Activated naive CD4-positive, alpha-beta T cell treated with anti-CD3 and anti-CD28 coated beads, Interleukin-2, amount 50 U/mL, for 24 hours (primary cell): ENCODE data around the gene MYH7.
A peak's percentile ranks its signal among the peaks of the same experiment; 100 is the strongest.

ENCODE experiments used
- H3K27ac Mint-ChIP-seq: one replicate; pipeline ENCODE4 v1.8.0; 2021; ENCODE audit warnings: mild to moderate bottlenecking, mixed read lengths
- H3K27me3 Mint-ChIP-seq: one replicate; pipeline ENCODE4 v1.8.0; 2021; ENCODE audit warnings: mixed read lengths
- H3K36me3 Mint-ChIP-seq: one replicate; pipeline ENCODE4 v1.8.0; 2021; ENCODE audit warnings: mixed read lengths
- H3K4me1 Mint-ChIP-seq: one replicate; pipeline ENCODE4 v1.8.0; 2021; ENCODE audit warnings: mixed read lengths
- H3K4me3 Mint-ChIP-seq: one replicate; pipeline ENCODE4 v1.8.0; 2021; ENCODE audit warnings: mild to moderate bottlenecking, mixed read lengths
- H3K9me3 Mint-ChIP-seq: one replicate; pipeline ENCODE4 v1.8.0; 2021; ENCODE audit warnings: mixed read lengths

MYH7 gene

GRCh38 chr14:23435543-23436326, at the start of gene MYH7:
TSS of gene MYH7 (minus strand) at chr14:23435660. CDS start at chr14:23433732, 1,928 bp downstream.
- Mint-ChIP-seq H3K4me3 (no peak within 1 kb of the TSS), H3K27me3 (peaks cover 2% of the 10 kb centered on the region), H3K4me1 (no peaks in the 10 kb centered on the region), H3K36me3 (no peaks in the 10 kb centered on the region), H3K9me3 (no peaks in the 10 kb centered on the region), H3K27ac (no peak within 1 kb of the TSS)

GRCh38 chr14:23483236-23483854, 47.9 kb upstream of the MYH7 start:
- no peak overlapping the region for H3K4me3 Mint-ChIP-seq
- peaks cover 14% of the 10 kb centered on the region for H3K36me3 Mint-ChIP-seq
- no peaks in the 10 kb centered on the region for H3K9me3 Mint-ChIP-seq
- no peaks in the 10 kb centered on the region for H3K27me3 Mint-ChIP-seq
- H3K27ac Mint-ChIP-seq = no peak overlapping the region
- peaks cover 2% of the 10 kb centered on the region for H3K4me1 Mint-ChIP-seq

GRCh38 chr14:23482823-23483148, 47.3 kb upstream of the MYH7 start:
- H3K4me1 Mint-ChIP-seq = peaks cover 8% of the 10 kb centered on the region
- H3K9me3 Mint-ChIP-seq = no peaks in the 10 kb centered on the region
- H3K36me3 Mint-ChIP-seq = peaks cover 16% of the 10 kb centered on the region
- H3K4me3 Mint-ChIP-seq = no peak overlapping the region
- no peak overlapping the region for H3K27ac Mint-ChIP-seq
- H3K27me3 Mint-ChIP-seq = no peaks in the 10 kb centered on the region

GRCh38 chr14:23481979-23482822, 46.7 kb upstream of the MYH7 start:
- no peaks in the 10 kb centered on the region for H3K9me3 Mint-ChIP-seq
- no peaks in the 10 kb centered on the region for H3K27me3 Mint-ChIP-seq
- peaks cover 17% of the 10 kb centered on the region for H3K36me3 Mint-ChIP-seq
- peaks cover 12% of the 10 kb centered on the region for H3K4me1 Mint-ChIP-seq
- H3K27ac Mint-ChIP-seq = peak overlapping the region; percentile 57
- no peak overlapping the region for H3K4me3 Mint-ChIP-seq

- no peak overlapping the region for H3K4me3 Mint-ChIP-seq
- H3K36me3 Mint-ChIP-seq = peaks cover 17% of the 10 kb centered on the region
- H3K4me1 Mint-ChIP-seq = peaks cover 15% of the 10 kb centered on the region
- H3K27ac Mint-ChIP-seq = peak overlapping the region; percentile 57
- no peaks in the 10 kb centered on the region for H3K27me3 Mint-ChIP-seq
- no peaks in the 10 kb centered on the region for H3K9me3 Mint-ChIP-seq
Observed at GRCh38 chr14:23481362-23481970, 46.0 kb upstream of the MYH7 start.

- H3K27ac Mint-ChIP-seq = no peak overlapping the region
- H3K9me3 Mint-ChIP-seq = no peaks in the 10 kb centered on the region
- peaks cover 24% of the 10 kb centered on the region for H3K36me3 Mint-ChIP-seq
Observed at GRCh38 chr14:23478109-23478759, 42.8 kb upstream of the MYH7 start.

GRCh38 chr14:23470947-23471346, 35.5 kb upstream of the MYH7 start:
- H3K4me1 Mint-ChIP-seq = peaks cover 12% of the 10 kb centered on the region
- H3K27me3 Mint-ChIP-seq = no peaks in the 10 kb centered on the region
- peak overlapping the region; percentile 61 for H3K27ac Mint-ChIP-seq
- peaks cover 9% of the 10 kb centered on the region for H3K36me3 Mint-ChIP-seq
- no peaks in the 10 kb centered on the region for H3K9me3 Mint-ChIP-seq
- H3K4me3 Mint-ChIP-seq = no peak overlapping the region

More at GRCh38 chr14:23478109-23478759, 42.8 kb upstream of the MYH7 start:
- Mint-ChIP-seq H3K4me3 (no peak overlapping the region), H3K4me1 (peaks cover 15% of the 10 kb centered on the region), H3K27me3 (no peaks in the 10 kb centered on the region)

- H3K4me3 Mint-ChIP-seq = no peak overlapping the region
- H3K4me1 Mint-ChIP-seq = peaks cover 12% of the 10 kb centered on the region
- H3K36me3 Mint-ChIP-seq = peaks cover 7% of the 10 kb centered on the region
- peak overlapping the region; percentile 23 for H3K27ac Mint-ChIP-seq
- H3K27me3 Mint-ChIP-seq = no peaks in the 10 kb centered on the region
- H3K9me3 Mint-ChIP-seq = no peaks in the 10 kb centered on the region
Observed at GRCh38 chr14:23469906-23470403, 34.5 kb upstream of the MYH7 start.

GRCh38 chr14:23469127-23469905, 33.9 kb upstream of the MYH7 start, which contains the start of gene NGDN:
TSS of gene NGDN (plus strand) at chr14:23469703. CDS start at chr14:23469716, 13 bp downstream.
- H3K4me3 Mint-ChIP-seq = no peak within 1 kb of the TSS
- peaks cover 6% of the 10 kb centered on the region for H3K36me3 Mint-ChIP-seq
- no peaks in the 10 kb centered on the region for H3K9me3 Mint-ChIP-seq
- peaks cover 12% of the 10 kb centered on the region for H3K4me1 Mint-ChIP-seq
- H3K27ac Mint-ChIP-seq = peak within 1 kb of the TSS; percentile 23
- H3K27me3 Mint-ChIP-seq = no peaks in the 10 kb centered on the region

- Mint-ChIP-seq H3K4me1 (peaks cover 12% of the 10 kb centered on the region), H3K36me3 (peaks cover 5% of the 10 kb centered on the region), H3K27me3 (no peaks in the 10 kb centered on the region), H3K4me3 (no peak overlapping the region), H3K27ac (no peak overlapping the region), H3K9me3 (no peaks in the 10 kb centered on the region)
Observed at GRCh38 chr14:23468704-23469126, 33.3 kb upstream of the MYH7 start.

- H3K4me3 Mint-ChIP-seq = no peak overlapping the region
- H3K9me3 Mint-ChIP-seq = no peaks in the 10 kb centered on the region
- H3K36me3 Mint-ChIP-seq = no peaks in the 10 kb centered on the region
- no peaks in the 10 kb centered on the region for H3K27me3 Mint-ChIP-seq
- no peak overlapping the region for H3K27ac Mint-ChIP-seq
- peaks cover 2% of the 10 kb centered on the region for H3K4me1 Mint-ChIP-seq
Observed at GRCh38 chr14:23465261-23465660, 29.8 kb upstream of the MYH7 start.

GRCh38 chr14:23464700-23465099, 29.2 kb upstream of the MYH7 start:
- Mint-ChIP-seq H3K36me3 (no peaks in the 10 kb centered on the region), H3K9me3 (no peaks in the 10 kb centered on the region), H3K27me3 (peaks cover 3% of the 10 kb centered on the region), H3K27ac (no peak overlapping the region), H3K4me3 (no peak overlapping the region), H3K4me1 (no peaks in the 10 kb centered on the region)

GRCh38 chr14:23460960-23461359, 25.5 kb upstream of the MYH7 start:
- Mint-ChIP-seq H3K27ac (no peak overlapping the region), H3K36me3 (no peaks in the 10 kb centered on the region), H3K4me3 (no peak overlapping the region)

More at GRCh38 chr14:23460960-23461359, 25.5 kb upstream of the MYH7 start:
- H3K4me1 Mint-ChIP-seq = no peaks in the 10 kb centered on the region
- H3K27me3 Mint-ChIP-seq = peaks cover 10% of the 10 kb centered on the region
- H3K9me3 Mint-ChIP-seq = no peaks in the 10 kb centered on the region
